Measurements from ENCODE around the gene ZNF662. TPM values are rescaled to one million over a fixed set of nuclear protein-coding genes. Genes with fewer than 3 reads are reported as not detected.

The ZNF662 gene
- polyA plus RNA-seq (2013, experiment 1 of 2), result not detected
- polyA plus RNA-seq (2013, experiment 2 of 2), result not detected

- peak within 1 kb of the TSS in 1 of 2 experiments; percentile 82 for H3K4me3 ChIP-seq (ENCODE audit: insufficient read depth in 1 of 2, low read depth in 1 of 2, low read length in 2 of 2)
- no peak for DNase-seq
- no peak within 1 kb of the TSS for H3K18ac ChIP-seq (ENCODE audit: low read depth in 1 of 2, low read length in 2 of 2)
- H3K9me3 ChIP-seq (ENCODE audit: control insufficient read depth, low read length), result peaks cover 10% of the 10 kb centered on the region
- peaks cover 0 to 16% of the 10 kb centered on the region in 2 experiments for H3K36me3 ChIP-seq (ENCODE audit: control insufficient read depth in 1 of 2, insufficient read depth in 2 of 2, low read depth in 1 of 2, low read length in 2 of 2)
- H2AK5ac ChIP-seq (ENCODE audit: low read length, severe bottlenecking), result no peak within 1 kb of the TSS
- no peak within 1 kb of the TSS for H2AFZ ChIP-seq (ENCODE audit: low read depth, low read length)
- no peak within 1 kb of the TSS for H2BK12ac ChIP-seq (ENCODE audit: low read length in 2 of 2)
- no peak within 1 kb of the TSS for H2BK120ac ChIP-seq (ENCODE audit: low read depth, low read length)
- no peak within 1 kb of the TSS for H3K14ac ChIP-seq (ENCODE audit: low read length in 2 of 2)
- no peak within 1 kb of the TSS for H2BK15ac ChIP-seq (ENCODE audit: low read depth, poor library complexity, severe bottlenecking)
- no peak within 1 kb of the TSS for H3K4me2 ChIP-seq (ENCODE audit: low read length, poor library complexity, severe bottlenecking)
- H2BK5ac ChIP-seq (ENCODE audit: low read depth, low read length, poor library complexity, severe bottlenecking), result no peak within 1 kb of the TSS
- 94% methylated on average over 59 of the region's 59 CpGs for WGBS
- peak within 1 kb of the TSS; percentile 85 for H3K9ac ChIP-seq (ENCODE audit: low read length)
- H3K79me1 ChIP-seq (replicated peaks; ENCODE audit: low read length, poor library complexity, severe bottlenecking), result no peaks in the 10 kb centered on the region
- peaks cover 0 to 23% of the 10 kb centered on the region in 2 experiments for H3K27me3 ChIP-seq (ENCODE audit: control insufficient read depth in 1 of 2, insufficient read depth in 1 of 2, low read length in 2 of 2)
- no peak within 1 kb of the TSS for H4K8ac ChIP-seq (ENCODE audit: low read length)
- H3K27ac ChIP-seq (ENCODE audit: low read length, poor library complexity, severe bottlenecking), result no peak within 1 kb of the TSS
- H3K4me1 ChIP-seq (ENCODE audit: control insufficient read depth, insufficient read depth, low read depth, low read length), result no peaks in the 10 kb centered on the region
- no peak within 1 kb of the TSS for H4K91ac ChIP-seq (ENCODE audit: low read length)
- H3K23ac ChIP-seq (ENCODE audit: low read length in 2 of 2), result no peak within 1 kb of the TSS
- no peak within 1 kb of the TSS for H3K4ac ChIP-seq (ENCODE audit: low read depth in 1 of 2, low read length in 2 of 2)
Measured at GRCh38 chr3:42906070-42906847, at the start of gene ZNF662. Gene ZNF662, plus strand, starts transcription at chr3:42906142. Its CDS starts 1,973 bp downstream, at chr3:42908115.

GRCh38 chr3:42856544-42856943 is 49.4 kb upstream of the ZNF662 start:
- H4K91ac ChIP-seq (ENCODE audit: low read length), result no peak overlapping the region
- H3K27ac ChIP-seq (ENCODE audit: low read length, poor library complexity, severe bottlenecking), result no peak overlapping the region
- H3K9me3 ChIP-seq (ENCODE audit: control insufficient read depth, low read length), result no peaks in the 10 kb centered on the region
- H4K8ac ChIP-seq (ENCODE audit: low read length), result no peak overlapping the region
- H2BK120ac ChIP-seq (ENCODE audit: low read depth, low read length), result no peak overlapping the region
- no peak overlapping the region for H3K4me2 ChIP-seq (ENCODE audit: low read length, poor library complexity, severe bottlenecking)
- no peaks in the 10 kb centered on the region for H3K36me3 ChIP-seq (ENCODE audit: control insufficient read depth in 1 of 2, insufficient read depth in 2 of 2, low read depth in 1 of 2, low read length in 2 of 2)
- peaks cover 0 to 18% of the 10 kb centered on the region in 2 experiments for H3K27me3 ChIP-seq (ENCODE audit: control insufficient read depth in 1 of 2, insufficient read depth in 1 of 2, low read length in 2 of 2)
- no peak overlapping the region for H3K14ac ChIP-seq (ENCODE audit: low read length in 2 of 2)
- H2AK5ac ChIP-seq (ENCODE audit: low read length, severe bottlenecking), result no peak overlapping the region
- no peak for DNase-seq
- no peak overlapping the region for H2BK12ac ChIP-seq (ENCODE audit: low read length in 2 of 2)
- no peak overlapping the region for H3K4me3 ChIP-seq (ENCODE audit: insufficient read depth in 1 of 2, low read depth in 1 of 2, low read length in 2 of 2)
- H2AFZ ChIP-seq (ENCODE audit: low read depth, low read length), result no peak overlapping the region
- H2BK5ac ChIP-seq (ENCODE audit: low read depth, low read length, poor library complexity, severe bottlenecking), result no peak overlapping the region
- H2BK15ac ChIP-seq (ENCODE audit: low read depth, poor library complexity, severe bottlenecking), result no peak overlapping the region
- no peaks in the 10 kb centered on the region for H3K4me1 ChIP-seq (ENCODE audit: control insufficient read depth, insufficient read depth, low read depth, low read length)
- H3K9ac ChIP-seq (ENCODE audit: low read length), result no peak overlapping the region
- H3K18ac ChIP-seq (ENCODE audit: low read depth in 1 of 2, low read length in 2 of 2), result no peak overlapping the region
- WGBS, result 89% methylated on average over 3 of the region's 3 CpGs
- H3K79me1 ChIP-seq (replicated peaks; ENCODE audit: low read length, poor library complexity, severe bottlenecking), result no peaks in the 10 kb centered on the region
- no peak overlapping the region for H3K4ac ChIP-seq (ENCODE audit: low read depth in 1 of 2, low read length in 2 of 2)
- H3K23ac ChIP-seq (ENCODE audit: low read length in 2 of 2), result no peak overlapping the region

DNA sequence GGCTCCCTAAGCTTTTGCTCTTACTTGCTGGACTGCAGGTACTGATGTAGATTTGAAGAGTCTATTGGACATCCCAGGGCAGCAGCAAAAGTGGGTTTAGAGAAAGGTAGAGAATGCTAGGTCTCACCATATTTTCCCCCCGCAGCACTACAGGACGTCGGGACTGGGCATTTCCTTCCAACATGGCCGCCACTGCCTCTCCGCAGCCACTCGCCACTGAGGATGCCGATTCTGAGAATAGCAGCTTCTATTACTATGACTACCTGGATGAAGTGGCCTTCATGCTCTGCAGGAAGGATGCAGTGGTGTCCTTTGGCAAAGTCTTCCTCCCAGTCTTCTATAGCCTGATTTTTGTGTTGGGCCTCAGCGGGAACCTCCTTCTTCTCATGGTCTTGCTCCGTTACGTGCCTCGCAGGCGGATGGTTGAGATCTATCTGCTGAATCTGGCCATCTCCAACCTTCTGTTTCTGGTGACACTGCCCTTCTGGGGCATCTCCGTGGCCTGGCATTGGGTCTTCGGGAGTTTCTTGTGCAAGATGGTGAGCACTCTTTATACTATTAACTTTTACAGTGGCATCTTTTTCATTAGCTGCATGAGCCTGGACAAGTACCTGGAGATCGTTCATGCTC is 41.5 kb upstream of the ZNF662 start:
- Histone ChIP-seq H3K18ac (ENCODE audit: low read depth in 1 of 2, low read length in 2 of 2) (no peak overlapping the region), H2BK12ac (ENCODE audit: low read length in 2 of 2) (no peak overlapping the region), H2AK5ac (ENCODE audit: low read length, severe bottlenecking) (no peak overlapping the region)

DNA sequence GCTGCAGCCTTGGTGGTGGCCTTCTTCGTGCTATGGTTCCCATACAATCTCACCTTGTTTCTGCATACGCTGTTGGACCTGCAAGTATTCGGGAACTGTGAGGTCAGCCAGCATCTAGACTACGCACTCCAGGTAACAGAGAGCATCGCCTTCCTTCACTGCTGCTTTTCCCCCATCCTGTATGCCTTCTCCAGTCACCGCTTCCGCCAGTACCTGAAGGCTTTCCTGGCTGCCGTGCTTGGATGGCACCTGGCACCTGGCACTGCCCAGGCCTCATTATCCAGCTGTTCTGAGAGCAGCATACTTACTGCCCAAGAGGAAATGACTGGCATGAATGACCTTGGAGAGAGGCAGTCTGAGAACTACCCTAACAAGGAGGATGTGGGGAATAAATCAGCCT is 40.7 kb upstream of the ZNF662 start:
- H4K8ac ChIP-seq (ENCODE audit: low read length), result no peak overlapping the region
- WGBS, result 90% methylated on average over 8 of the region's 8 CpGs

More for the DNA sequence above, 41.5 kb upstream of the ZNF662 start:
- Histone ChIP-seq H2BK5ac (ENCODE audit: low read depth, low read length, poor library complexity, severe bottlenecking) (no peak overlapping the region), H3K9me3 (ENCODE audit: control insufficient read depth, low read length) (no peaks in the 10 kb centered on the region), H2BK15ac (ENCODE audit: low read depth, poor library complexity, severe bottlenecking) (no peak overlapping the region), H3K4ac (ENCODE audit: low read depth in 1 of 2, low read length in 2 of 2) (no peak overlapping the region), H3K4me2 (ENCODE audit: low read length, poor library complexity, severe bottlenecking) (no peak overlapping the region), H3K4me3 (ENCODE audit: insufficient read depth in 1 of 2, low read depth in 1 of 2, low read length in 2 of 2) (no peak overlapping the region), H4K8ac (ENCODE audit: low read length) (no peak overlapping the region), H3K27me3 (ENCODE audit: control insufficient read depth in 1 of 2, insufficient read depth in 1 of 2, low read length in 2 of 2) (peaks cover 9 to 12% of the 10 kb centered on the region in 2 experiments), H3K23ac (ENCODE audit: low read length in 2 of 2) (no peak overlapping the region), H2BK120ac (ENCODE audit: low read depth, low read length) (no peak overlapping the region), H2AFZ (ENCODE audit: low read depth, low read length) (no peak overlapping the region), H3K79me1 (replicated peaks; ENCODE audit: low read length, poor library complexity, severe bottlenecking) (no peaks in the 10 kb centered on the region), H3K36me3 (ENCODE audit: control insufficient read depth in 1 of 2, insufficient read depth in 2 of 2, low read depth in 1 of 2, low read length in 2 of 2) (no peaks in the 10 kb centered on the region), H3K9ac (ENCODE audit: low read length) (no peak overlapping the region), H3K4me1 (ENCODE audit: control insufficient read depth, insufficient read depth, low read depth, low read length) (no peaks in the 10 kb centered on the region), H3K27ac (ENCODE audit: low read length, poor library complexity, severe bottlenecking) (no peak overlapping the region), H3K14ac (ENCODE audit: low read length in 2 of 2) (no peak overlapping the region), H4K91ac (ENCODE audit: low read length) (no peak overlapping the region)
- WGBS, result 90% methylated on average over 15 of the region's 15 CpGs
- no peak for DNase-seq

More for the DNA sequence above, 40.7 kb upstream of the ZNF662 start:
- Histone ChIP-seq H2AFZ (ENCODE audit: low read depth, low read length) (no peak overlapping the region), H3K27me3 (ENCODE audit: control insufficient read depth in 1 of 2, insufficient read depth in 1 of 2, low read length in 2 of 2) (peaks cover 9 to 14% of the 10 kb centered on the region in 2 experiments), H3K14ac (ENCODE audit: low read length in 2 of 2) (peak overlapping the region in 1 of 2 experiments; percentile 83), H3K18ac (ENCODE audit: low read depth in 1 of 2, low read length in 2 of 2) (no peak overlapping the region), H3K23ac (ENCODE audit: low read length in 2 of 2) (no peak overlapping the region), H3K79me1 (replicated peaks; ENCODE audit: low read length, poor library complexity, severe bottlenecking) (no peaks in the 10 kb centered on the region), H3K4me2 (ENCODE audit: low read length, poor library complexity, severe bottlenecking) (no peak overlapping the region), H3K9ac (ENCODE audit: low read length) (no peak overlapping the region), H2BK5ac (ENCODE audit: low read depth, low read length, poor library complexity, severe bottlenecking) (no peak overlapping the region), H3K4me3 (ENCODE audit: insufficient read depth in 1 of 2, low read depth in 1 of 2, low read length in 2 of 2) (no peak overlapping the region), H4K91ac (ENCODE audit: low read length) (no peak overlapping the region), H2BK12ac (ENCODE audit: low read length in 2 of 2) (no peak overlapping the region), H3K4ac (ENCODE audit: low read depth in 1 of 2, low read length in 2 of 2) (no peak overlapping the region), H2AK5ac (ENCODE audit: low read length, severe bottlenecking) (no peak overlapping the region), H3K9me3 (ENCODE audit: control insufficient read depth, low read length) (no peaks in the 10 kb centered on the region), H2BK120ac (ENCODE audit: low read depth, low read length) (no peak overlapping the region), H3K27ac (ENCODE audit: low read length, poor library complexity, severe bottlenecking) (no peak overlapping the region), H3K36me3 (ENCODE audit: control insufficient read depth in 1 of 2, insufficient read depth in 2 of 2, low read depth in 1 of 2, low read length in 2 of 2) (no peaks in the 10 kb centered on the region), H2BK15ac (ENCODE audit: low read depth, poor library complexity, severe bottlenecking) (no peak overlapping the region), H3K4me1 (ENCODE audit: control insufficient read depth, insufficient read depth, low read depth, low read length) (no peaks in the 10 kb centered on the region)
- DNase-seq, result no peak
